A549 (cell line): ENCODE results near the gene HOXB3.

Source experiments
- CBX8 ChIP-seq: fragments of 200-600 bp; sonication (generic); IDR thresholded peaks from 2 replicates; pipeline ENCODE4 v1.6.1; 2016
- POLR2A ChIP-seq: IDR thresholded peaks from 2 replicates; pipeline ENCODE4 v1.6.1; 2012; ENCODE audit warnings: mild to moderate bottlenecking, low read length
- RCOR1 ChIP-seq: fragments of 150-350 bp; IDR thresholded peaks from 2 replicates; pipeline ENCODE4 v1.6.1; 2014; ENCODE audit warnings: antibody characterized with exemption, low read length, low read depth
- ZC3H11A ChIP-seq: fragments of 450-650 bp; IDR thresholded peaks from 2 replicates; pipeline ENCODE4 v1.6.1; 2014; ENCODE audit warnings: antibody characterized with exemption, mild to moderate bottlenecking
- TF ChIP-seq, protein P1 (sequence below): fragments of >200 bp; sonication (Bioruptor Twin); formaldehyde crosslinking; IDR thresholded peaks from 3 replicates; pipeline ENCODE4 v1.5.1; 2016
- TF ChIP-seq, protein P2 (sequence below): IDR thresholded peaks from 2 replicates; pipeline ENCODE4 v1.6.1; 2012; ENCODE audit warnings: low read depth, borderline replicate concordance

DNA sequence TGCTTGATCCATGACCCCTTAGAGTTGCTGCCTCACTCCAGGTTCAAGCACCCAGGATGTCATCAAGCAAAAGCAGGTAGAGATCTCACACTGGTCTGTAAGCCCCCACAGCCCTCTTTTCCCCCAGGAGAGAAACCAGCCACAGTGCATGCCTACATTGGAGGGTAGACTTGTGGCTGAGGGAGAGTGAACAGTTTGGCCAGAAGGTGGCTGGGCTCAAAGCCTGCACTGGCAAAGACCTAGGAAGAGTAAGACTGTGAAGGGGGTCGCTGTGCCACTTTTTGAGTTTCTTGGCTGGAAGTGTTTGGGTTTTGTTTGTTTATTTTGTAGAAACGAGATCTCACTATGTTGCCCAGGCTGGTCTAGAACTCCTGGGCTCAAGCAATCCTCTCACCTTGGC is 87.7 kb downstream of the HOXB3 start:
- TF ChIP-seq, protein P1, sequence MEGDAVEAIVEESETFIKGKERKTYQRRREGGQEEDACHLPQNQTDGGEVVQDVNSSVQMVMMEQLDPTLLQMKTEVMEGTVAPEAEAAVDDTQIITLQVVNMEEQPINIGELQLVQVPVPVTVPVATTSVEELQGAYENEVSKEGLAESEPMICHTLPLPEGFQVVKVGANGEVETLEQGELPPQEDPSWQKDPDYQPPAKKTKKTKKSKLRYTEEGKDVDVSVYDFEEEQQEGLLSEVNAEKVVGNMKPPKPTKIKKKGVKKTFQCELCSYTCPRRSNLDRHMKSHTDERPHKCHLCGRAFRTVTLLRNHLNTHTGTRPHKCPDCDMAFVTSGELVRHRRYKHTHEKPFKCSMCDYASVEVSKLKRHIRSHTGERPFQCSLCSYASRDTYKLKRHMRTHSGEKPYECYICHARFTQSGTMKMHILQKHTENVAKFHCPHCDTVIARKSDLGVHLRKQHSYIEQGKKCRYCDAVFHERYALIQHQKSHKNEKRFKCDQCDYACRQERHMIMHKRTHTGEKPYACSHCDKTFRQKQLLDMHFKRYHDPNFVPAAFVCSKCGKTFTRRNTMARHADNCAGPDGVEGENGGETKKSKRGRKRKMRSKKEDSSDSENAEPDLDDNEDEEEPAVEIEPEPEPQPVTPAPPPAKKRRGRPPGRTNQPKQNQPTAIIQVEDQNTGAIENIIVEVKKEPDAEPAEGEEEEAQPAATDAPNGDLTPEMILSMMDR: no peak
- TF ChIP-seq, protein P2, sequence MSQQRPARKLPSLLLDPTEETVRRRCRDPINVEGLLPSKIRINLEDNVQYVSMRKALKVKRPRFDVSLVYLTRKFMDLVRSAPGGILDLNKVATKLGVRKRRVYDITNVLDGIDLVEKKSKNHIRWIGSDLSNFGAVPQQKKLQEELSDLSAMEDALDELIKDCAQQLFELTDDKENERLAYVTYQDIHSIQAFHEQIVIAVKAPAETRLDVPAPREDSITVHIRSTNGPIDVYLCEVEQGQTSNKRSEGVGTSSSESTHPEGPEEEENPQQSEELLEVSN: no peak
- TF ChIP-seq CBX8 (no peak), POLR2A (no peak), ZC3H11A (no peak), RCOR1 (no peak)
